T-helper 1 cell (primary cell): ENCODE results near the gene MPI.
"Not testable (repeated sequence)": the region's sequence is repeated elsewhere in the genome, so short reads cannot be mapped to it uniquely, and the experiment has no call there.

Experiments
- DNase-seq, 5 donors: peaks; one replicate each; pipeline ENCODE4 v3.0.0-alpha.2; 2012 to 2020

The MPI gene

GRCh38 chr15:74891469-74891868 lies 1.6 kb downstream of the MPI start:
- no peak for DNase-seq

GRCh38 chr15:74892313-74892712 lies 2.5 kb downstream of the MPI start:
- no peak for DNase-seq

GRCh38 chr15:74892931-74893330 lies 3.1 kb downstream of the MPI start:
- DNase-seq: no peak

GRCh38 chr15:74893627-74894026 lies 3.8 kb downstream of the MPI start:
- peak in 3 of 5 donors; percentile 23 to 84 (median 38) for DNase-seq

- not testable (repeated sequence) for DNase-seq
Measured at GRCh38 chr15:74894383-74894782, 4.5 kb downstream of the MPI start.

GRCh38 chr15:74895830-74896229 lies 6.0 kb downstream of the MPI start:
- no peak for DNase-seq

GRCh38 chr15:74896316-74896715 lies 6.5 kb downstream of the MPI start:
- no peak for DNase-seq

GRCh38 chr15:74897300-74897701 lies 7.5 kb downstream of the MPI start:
- no peak for DNase-seq

GRCh38 chr15:74901612-74902063 lies 11.8 kb downstream of the MPI start:
- DNase-seq: peak in 4 of 5 donors; percentile 28 to 64 (median 44)

GRCh38 chr15:74902295-74903075 lies 12.6 kb downstream of the MPI start:
- DNase-seq: no peak

GRCh38 chr15:74903676-74904075 lies 13.8 kb downstream of the MPI start:
- no peak for DNase-seq

- no peak for DNase-seq
Measured at GRCh38 chr15:74904190-74904805, 14.5 kb downstream of the MPI start.

- peak in 2 of 5 donors; percentile 15 to 28 for DNase-seq
Measured at GRCh38 chr15:74906067-74906449, 16.2 kb downstream of the MPI start.

- DNase-seq: peak; percentile 59 to 77 (median 65)
Measured at GRCh38 chr15:74906450-74907162, 16.8 kb downstream of the MPI start, which contains the start of gene FAM219B. Gene FAM219B (minus strand): TSS chr15:74906851. CDS start chr15:74906800, 51 bp downstream.

- DNase-seq: no peak
Measured at GRCh38 chr15:74907163-74907870, 17.5 kb downstream of the MPI start.

GRCh38 chr15:74908635-74909034 lies 18.8 kb downstream of the MPI start:
- DNase-seq: no peak

- DNase-seq: no peak
Measured at GRCh38 chr15:74913041-74913440, 23.2 kb downstream of the MPI start.

- not testable (repeated sequence) for DNase-seq
Measured at GRCh38 chr15:74913799-74914198, 24.0 kb downstream of the MPI start.

- no peak for DNase-seq
Measured at GRCh38 chr15:74917676-74918075, 27.8 kb downstream of the MPI start.

GRCh38 chr15:74920456-74920855 lies 30.6 kb downstream of the MPI start:
- no peak for DNase-seq

- no peak for DNase-seq
Measured at GRCh38 chr15:74924525-74924924, 34.7 kb downstream of the MPI start.

GRCh38 chr15:74928771-74929198 lies 38.9 kb downstream of the MPI start:
- DNase-seq: no peak

- no peak for DNase-seq
Measured at GRCh38 chr15:74933573-74933972, 43.7 kb downstream of the MPI start.
